Fibroblast of lung (primary cell): ENCODE data around the gene CCDC92. TPM values are rescaled to one million over a fixed set of nuclear protein-coding genes. Genes with fewer than 3 reads are reported as not detected.

ENCODE experiments used
- DNase-seq, 2 donors: peaks; one replicate each; pipeline versions ENCODE4 v3.0.0 to v3.0.0-alpha.2; 2010; ENCODE audit warnings: low read depth in 2 of 2
- H2AFZ ChIP-seq: 2 replicates; pipeline ENCODE4 v1.5.1; 2012; ENCODE audit warnings: low read length, control low read depth, inconsistent platforms
- H3K27ac ChIP-seq: 2 replicates; pipeline ENCODE4 v1.5.1; 2011; ENCODE audit warnings: low read length, control low read depth; ENCODE audit not compliant: insufficient read depth
- H3K27me3 ChIP-seq: 2 replicates; pipeline ENCODE4 v1.5.1; 2011; ENCODE audit warnings: mild to moderate bottlenecking, low read length; ENCODE audit not compliant: control insufficient read depth, insufficient read depth
- H3K36me3 ChIP-seq: 2 replicates; pipeline ENCODE4 v1.5.1; 2011; ENCODE audit warnings: low read length; ENCODE audit not compliant: control insufficient read depth, insufficient read depth
- H3K4me1 ChIP-seq: 2 replicates; pipeline ENCODE4 v1.5.1; 2011; ENCODE audit warnings: low read length; ENCODE audit not compliant: control insufficient read depth, insufficient read depth; ENCODE audit errors: extremely low read depth
- H3K4me2 ChIP-seq: 2 replicates; pipeline ENCODE4 v1.5.1; 2011; ENCODE audit warnings: low read length, control low read depth; ENCODE audit not compliant: insufficient read depth; ENCODE audit errors: extremely low read depth
- H3K4me3 ChIP-seq, 4 experiments: fragments of 200-600 bp in 1 of 4; sonication (generic) in 1 of 4; replicated peaks in 1 of 4; 2 replicates each; pipeline ENCODE4 v1.5.1; 2011 to 2016; ENCODE audit warnings: low read length in 4 of 4, low read depth in 3 of 4, mild to moderate bottlenecking in 3 of 4, control low read depth in 2 of 4, inconsistent platforms in 1 of 4, mixed read lengths in 1 of 4; ENCODE audit not compliant: insufficient read depth in 1 of 4; ENCODE audit errors: control extremely low read depth in 1 of 4
- H3K79me2 ChIP-seq: 2 replicates; pipeline ENCODE4 v1.5.1; 2012; ENCODE audit warnings: mild to moderate bottlenecking, low read length, inconsistent platforms; ENCODE audit not compliant: control insufficient read depth, insufficient read depth
- H3K9ac ChIP-seq: 2 replicates; pipeline ENCODE4 v1.5.1; 2011; ENCODE audit warnings: mild to moderate bottlenecking, low read length, control low read depth; ENCODE audit not compliant: insufficient read depth
- H3K9me3 ChIP-seq: 2 replicates; pipeline ENCODE4 v1.5.1; 2012; ENCODE audit warnings: low read depth, low read length; ENCODE audit not compliant: control insufficient read depth, insufficient read depth
- H4K20me1 ChIP-seq: 2 replicates; pipeline ENCODE4 v1.5.1; 2011; ENCODE audit warnings: low read length; ENCODE audit not compliant: control insufficient read depth, insufficient read depth; ENCODE audit errors: extremely low read depth
- CTCF ChIP-seq, 2 donors: IDR thresholded peaks in 1 of 2; conservative IDR thresholded peaks in 1 of 2; 1 replicate in 1 of 2; 2 replicates in 1 of 2; pipeline ENCODE4 v1.5.1; 2011 to 2012; ENCODE audit warnings: low read length in 2 of 2, control low read depth in 1 of 2, inconsistent platforms in 1 of 2, low read depth in 1 of 2, mild to moderate bottlenecking in 1 of 2
- EZH2 ChIP-seq: IDR thresholded peaks from 2 replicates; pipeline ENCODE4 v1.5.1; 2012; ENCODE audit warnings: low read length, control low read depth, mild to moderate bottlenecking; ENCODE audit errors: missing control alignments
- polyA plus RNA-seq, 2 donors: library from polyadenylated mRNA; depleted of rRNA in 1 of 2; stranded (reverse) in 1 of 2; unstranded in 1 of 2; fragments of >200 nt; gene quantifications; 2 replicates each; pipeline ENCODE4 v1.2.1, GENCODE V29; 2011 to 2012; ENCODE audit warnings: missing spikeins in 1 of 2
- total RNA-seq: library from RNA; depleted of rRNA; stranded (reverse); fragments of >200 nt; gene quantifications from 2 replicates; pipeline ENCODE4 v1.2.1, GENCODE V29; 2014

Gene CCDC92
- total and polyA plus RNA-seq, 2 donors (not counting 1 experiment from before 2014, with no cell fraction given): 13.2 to 42.3 TPM

GRCh38 chr12:123891516-123892179 lies 81.0 kb downstream of the CCDC92 start:
- Histone ChIP-seq H3K4me3 (no peak overlapping the region), H2AFZ (no peak overlapping the region), H4K20me1 (no peaks in the 10 kb centered on the region), H3K27me3 (peaks cover 8% of the 10 kb centered on the region), H3K79me2 (no peaks in the 10 kb centered on the region), H3K27ac (no peak overlapping the region), H3K9ac (no peak overlapping the region), H3K4me2 (no peak overlapping the region), H3K9me3 (no peaks in the 10 kb centered on the region), H3K4me1 (no peaks in the 10 kb centered on the region), H3K36me3 (no peaks in the 10 kb centered on the region)
- TF ChIP-seq EZH2: no peak
- no peak for TF ChIP-seq CTCF (conservative IDR thresholded peaks at IDR 0.05 in 1 of 2, IDR thresholded peaks at IDR 0.05 in 1 of 2; ENCODE audit: low read depth in 1 of 2, low read length in 2 of 2)
- no peak for DNase-seq

GRCh38 chr12:123891011-123891410 lies 81.6 kb downstream of the CCDC92 start:
- no peak for DNase-seq
- no peak overlapping the region for H3K9ac ChIP-seq
- no peaks in the 10 kb centered on the region for H4K20me1 ChIP-seq
- H2AFZ ChIP-seq: no peak overlapping the region
- no peak for TF ChIP-seq EZH2
- TF ChIP-seq CTCF (conservative IDR thresholded peaks at IDR 0.05 in 1 of 2, IDR thresholded peaks at IDR 0.05 in 1 of 2; ENCODE audit: low read depth in 1 of 2, low read length in 2 of 2): no peak
- H3K9me3 ChIP-seq: no peaks in the 10 kb centered on the region
- no peaks in the 10 kb centered on the region for H3K79me2 ChIP-seq
- H3K4me3 ChIP-seq: no peak overlapping the region
- H3K27ac ChIP-seq: no peak overlapping the region
- no peak overlapping the region for H3K4me2 ChIP-seq
- H3K4me1 ChIP-seq: no peaks in the 10 kb centered on the region
- H3K27me3 ChIP-seq: peaks cover 8% of the 10 kb centered on the region
- H3K36me3 ChIP-seq: no peaks in the 10 kb centered on the region

GRCh38 chr12:123890536-123890902 lies 82.1 kb downstream of the CCDC92 start:
- no peak for DNase-seq
- no peak overlapping the region for H2AFZ ChIP-seq
- H3K4me1 ChIP-seq: no peaks in the 10 kb centered on the region
- no peak overlapping the region for H3K9ac ChIP-seq
- no peak overlapping the region for H3K4me2 ChIP-seq
- H4K20me1 ChIP-seq: no peaks in the 10 kb centered on the region
- no peak overlapping the region for H3K27ac ChIP-seq
- H3K9me3 ChIP-seq: no peaks in the 10 kb centered on the region
- peaks cover 8% of the 10 kb centered on the region for H3K27me3 ChIP-seq
- H3K36me3 ChIP-seq: no peaks in the 10 kb centered on the region
- H3K79me2 ChIP-seq: no peaks in the 10 kb centered on the region
- no peak for TF ChIP-seq EZH2
- TF ChIP-seq CTCF (conservative IDR thresholded peaks at IDR 0.05 in 1 of 2, IDR thresholded peaks at IDR 0.05 in 1 of 2; ENCODE audit: low read depth in 1 of 2, low read length in 2 of 2): no peak
- H3K4me3 ChIP-seq: no peak overlapping the region
